ENCODE data around the gene CUX1.

Gene CUX1

GRCh38 chr7:101778026-101778580 lies 39.3 kb upstream of the CUX1 start:
- H3K4me3 ChIP-seq (ENCODE audit: control insufficient read depth, low read depth, low read length), result no peak overlapping the region
- no peak for DNase-seq (ENCODE audit: low read depth)
- no peak for TF ChIP-seq CTCF (IDR thresholded peaks at IDR 0.05; ENCODE audit: control insufficient read depth, insufficient read depth, low read depth, low read length, missing control alignments)

GRCh38 chr7:101779267-101779666 lies 38.2 kb upstream of the CUX1 start:
- H3K4me3 ChIP-seq (ENCODE audit: control insufficient read depth, low read depth, low read length), result no peak overlapping the region
- no peak for TF ChIP-seq CTCF (IDR thresholded peaks at IDR 0.05; ENCODE audit: control insufficient read depth, insufficient read depth, low read depth, low read length, missing control alignments)
- DNase-seq (ENCODE audit: low read depth), result no peak

- no peak for TF ChIP-seq CTCF (IDR thresholded peaks at IDR 0.05; ENCODE audit: control insufficient read depth, insufficient read depth, low read depth, low read length, missing control alignments)
- H3K4me3 ChIP-seq (ENCODE audit: control insufficient read depth, low read depth, low read length), result no peak overlapping the region
- no peak for DNase-seq (ENCODE audit: low read depth)
These were observed 37.1 kb upstream of the CUX1 start for GRCh38 chr7:101780281-101780680.

GRCh38 chr7:101781439-101781838 lies 36.0 kb upstream of the CUX1 start:
- TF ChIP-seq CTCF (IDR thresholded peaks at IDR 0.05; ENCODE audit: control insufficient read depth, insufficient read depth, low read depth, low read length, missing control alignments), result no peak
- no peak overlapping the region for H3K4me3 ChIP-seq (ENCODE audit: control insufficient read depth, low read depth, low read length)
- DNase-seq (ENCODE audit: low read depth), result no peak

- no peak for TF ChIP-seq CTCF (IDR thresholded peaks at IDR 0.05; ENCODE audit: control insufficient read depth, insufficient read depth, low read depth, low read length, missing control alignments)
- DNase-seq (ENCODE audit: low read depth), result no peak
- H3K4me3 ChIP-seq (ENCODE audit: control insufficient read depth, low read depth, low read length), result no peak overlapping the region
These were observed 35.0 kb upstream of the CUX1 start for GRCh38 chr7:101782476-101782875.

- H3K4me3 ChIP-seq (ENCODE audit: control insufficient read depth, low read depth, low read length), result no peak overlapping the region
- DNase-seq (ENCODE audit: low read depth), result no peak
- no peak for TF ChIP-seq CTCF (IDR thresholded peaks at IDR 0.05; ENCODE audit: control insufficient read depth, insufficient read depth, low read depth, low read length, missing control alignments)
These were observed 34.5 kb upstream of the CUX1 start for GRCh38 chr7:101782896-101783295.
